HG02973 (cell line): Measurements from ENCODE around the gene FAM3A.
A peak's percentile ranks its signal among the peaks of the same experiment; 100 is the strongest.

Experiments used
- ATAC-seq: cut with Tn5 transposase; IDR thresholded peaks from one replicate; pipeline ENCODE4 v1.9.1; 2021; ENCODE audit warnings: moderate library complexity; ENCODE audit not compliant: unreplicated experiment

Gene FAM3A

DNA sequence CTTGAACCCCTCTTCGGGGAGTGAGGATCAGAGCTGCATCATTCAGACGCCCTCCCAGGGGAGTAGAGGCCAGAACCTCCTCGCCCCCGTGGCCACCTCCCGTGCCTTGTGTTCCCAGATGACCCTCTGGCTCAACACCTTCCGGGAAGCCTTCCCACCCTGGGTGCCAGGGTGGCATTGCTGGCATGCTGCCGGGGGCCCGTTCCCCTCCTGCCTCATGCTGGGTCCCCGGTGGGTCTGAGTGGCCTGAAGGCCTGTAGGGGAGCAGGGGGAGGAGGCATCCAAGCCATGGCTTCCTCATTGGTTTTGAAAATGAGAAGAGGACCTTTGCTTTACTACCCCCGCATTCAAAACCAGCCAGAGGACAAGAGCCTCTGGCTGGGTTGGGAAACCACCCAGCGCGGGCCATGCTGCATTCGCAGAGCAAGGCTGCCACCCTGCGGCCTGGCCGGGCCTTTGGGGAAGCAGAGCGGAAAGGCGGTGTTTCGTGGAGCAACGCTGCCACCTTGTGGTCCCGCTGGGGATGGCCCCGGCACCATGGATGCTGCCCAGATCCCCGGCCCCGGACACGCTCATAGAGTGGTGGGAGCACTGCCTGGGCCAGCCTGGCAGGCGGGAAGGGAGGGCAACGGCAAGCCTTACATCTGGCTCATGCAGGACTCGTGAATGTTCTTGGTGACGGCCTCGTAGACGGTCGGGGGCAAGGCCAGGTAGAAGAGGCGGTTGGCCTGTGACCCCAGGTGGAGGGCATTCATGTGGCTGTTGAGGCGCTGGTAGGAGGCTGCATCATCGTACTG is 18.7 kb upstream of the FAM3A start:
- ATAC-seq: peak; percentile 76

DNA sequence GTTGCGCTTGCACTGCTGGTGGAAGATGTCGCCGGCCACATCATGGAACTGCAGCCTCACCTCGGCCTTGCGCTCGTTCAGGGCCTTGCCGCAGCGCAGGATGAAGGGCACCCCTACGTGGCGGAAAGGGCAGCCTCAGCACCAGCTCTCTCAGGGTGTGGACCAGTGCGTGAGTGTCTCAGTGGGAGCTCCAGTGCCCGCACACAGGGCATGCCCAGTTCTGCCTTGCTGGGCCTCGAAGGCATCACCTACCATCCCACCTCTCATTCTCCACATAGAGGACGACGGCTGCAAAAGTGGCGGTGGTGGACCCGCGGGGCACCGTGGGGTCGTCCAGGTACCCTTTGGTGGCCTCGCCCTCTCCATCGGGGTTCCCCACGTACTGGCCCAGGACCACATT is 16.7 kb upstream of the FAM3A start:
- no peak for ATAC-seq

DNA sequence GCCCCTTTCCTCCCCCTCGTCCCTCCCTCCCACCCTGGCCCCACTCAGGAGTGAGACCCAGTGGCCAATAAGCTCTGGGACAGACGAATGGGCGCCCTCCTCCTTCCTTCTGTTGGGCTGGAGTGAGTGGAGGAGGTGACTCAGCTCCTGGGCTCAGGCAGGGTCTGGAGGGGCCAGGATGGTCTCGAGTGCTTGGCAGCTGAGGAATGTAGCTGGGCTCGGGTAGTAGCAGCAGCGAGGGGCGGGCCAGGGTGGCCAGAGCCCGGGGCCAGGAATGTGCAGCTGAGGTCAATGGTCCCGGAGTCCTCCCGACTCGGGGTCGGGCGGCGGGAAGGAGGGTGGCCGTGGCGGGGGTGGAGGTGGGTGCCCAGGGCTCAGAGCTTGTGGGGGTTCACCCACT is 15.6 kb upstream of the FAM3A start:
- ATAC-seq: no peak

DNA sequence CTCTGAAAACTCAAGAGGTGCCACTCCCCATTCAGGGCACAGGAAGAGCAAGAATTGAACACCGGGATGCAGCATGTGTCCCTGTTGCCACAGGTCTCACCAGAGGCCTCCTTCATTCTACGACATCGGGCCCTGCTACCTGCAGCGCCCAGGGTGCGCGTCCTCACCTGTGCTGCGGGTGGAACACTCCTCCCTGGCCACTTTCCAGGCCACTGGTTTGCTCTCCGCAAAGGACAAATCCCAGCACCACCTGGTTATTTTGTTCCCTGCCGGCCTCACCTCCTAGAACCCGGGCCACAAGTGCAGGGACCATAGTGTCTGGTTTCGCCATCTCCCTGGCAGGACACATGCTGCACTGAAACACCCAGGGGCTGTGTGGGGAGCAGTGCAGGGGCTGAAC is 14.3 kb upstream of the FAM3A start:
- ATAC-seq: no peak

DNA sequence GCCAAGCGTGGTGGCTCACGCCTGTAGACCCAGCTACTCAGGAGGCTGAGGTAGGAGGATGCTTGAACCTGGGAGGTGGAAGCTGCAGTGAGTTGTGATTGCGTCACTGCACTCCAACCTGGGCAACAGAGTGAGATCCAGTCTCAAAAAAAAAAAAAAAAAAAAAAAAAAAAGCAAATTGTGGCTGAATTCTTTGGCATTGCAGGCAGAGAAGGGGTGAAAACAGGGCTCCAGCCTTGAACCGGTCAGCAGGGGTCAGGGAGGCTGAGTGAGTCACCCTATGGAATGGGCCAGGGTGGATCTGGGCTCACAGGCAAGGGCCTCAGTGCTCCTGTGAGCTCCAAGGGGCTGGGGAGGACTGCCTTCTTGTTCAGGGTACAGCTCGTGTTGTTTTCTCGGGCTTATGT is 13.2 kb upstream of the FAM3A start:
- ATAC-seq: no peak

- peak; percentile 84 for ATAC-seq
These were observed 11.1 kb upstream of the FAM3A start for GRCh38 chrX:154526901-154527675.

DNA sequence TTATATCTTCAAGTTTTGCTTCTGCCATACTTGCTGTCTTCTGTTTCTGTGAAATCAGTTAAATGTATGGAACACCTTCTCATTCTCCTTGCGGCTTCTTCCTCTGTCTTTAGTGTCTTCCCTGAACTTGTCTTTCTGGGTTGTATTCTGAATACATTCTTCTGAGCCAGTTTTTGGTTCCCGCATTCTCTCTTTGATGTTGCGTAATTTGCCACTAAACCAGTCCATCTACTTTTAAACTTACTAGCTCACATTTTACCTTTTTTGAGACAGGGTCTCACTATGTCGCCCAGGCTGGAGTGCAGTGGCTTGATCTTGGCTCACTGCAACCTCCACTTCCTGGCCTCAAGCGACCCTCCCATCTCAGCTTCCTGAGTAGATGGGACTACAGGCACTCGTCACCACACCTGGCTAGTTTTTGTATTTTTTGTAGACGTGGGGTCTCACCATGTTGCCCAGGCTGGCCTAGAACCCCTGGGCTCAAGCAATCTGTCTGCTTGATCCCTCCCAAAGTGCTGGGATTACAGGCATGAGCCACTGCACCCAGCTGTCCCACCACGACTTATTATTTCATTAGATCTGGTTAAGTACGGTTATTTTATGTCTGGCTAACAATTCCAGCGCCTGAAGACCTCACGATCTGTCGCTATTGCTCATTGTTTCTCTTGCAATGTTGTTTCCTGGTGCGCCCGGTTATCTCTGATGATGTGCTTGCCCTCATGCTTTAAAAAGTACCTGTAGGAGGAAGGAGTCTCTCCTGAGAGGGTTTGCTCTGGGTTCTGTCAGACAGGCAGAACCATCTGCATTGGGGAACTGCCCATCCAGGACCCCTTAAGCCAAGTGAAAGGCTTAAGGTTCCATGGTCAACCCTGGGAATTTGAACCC is 9.8 kb upstream of the FAM3A start:
- no peak for ATAC-seq

GRCh38 chrX:154519389-154519788 is 3.4 kb upstream of the FAM3A start:
- ATAC-seq: no peak

- no peak for ATAC-seq
These were observed 1.2 kb upstream of the FAM3A start for GRCh38 chrX:154517101-154517781.

DNA sequence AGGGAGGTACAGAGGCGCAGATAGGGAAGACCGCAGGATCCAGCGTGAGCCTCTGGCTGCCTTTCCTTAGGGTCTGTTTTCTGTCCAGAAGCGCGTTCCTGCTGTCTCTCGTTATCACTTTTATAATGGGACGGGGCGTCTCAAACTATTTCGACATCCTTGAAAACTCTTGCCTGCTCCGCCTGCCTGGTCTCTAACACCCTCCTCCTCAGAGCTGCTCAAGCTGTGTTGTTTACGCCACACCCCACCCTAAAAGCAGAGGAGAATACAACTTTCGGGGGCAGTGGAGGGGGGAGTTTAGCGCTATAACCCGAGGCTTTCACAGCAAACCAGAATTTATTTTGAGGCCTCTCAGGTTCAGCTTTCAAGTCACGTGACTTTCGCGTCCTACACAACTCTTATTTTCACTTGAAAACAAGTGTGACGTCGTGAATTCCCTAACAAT is 646 bp upstream of the FAM3A start:
- ATAC-seq: no peak

DNA sequence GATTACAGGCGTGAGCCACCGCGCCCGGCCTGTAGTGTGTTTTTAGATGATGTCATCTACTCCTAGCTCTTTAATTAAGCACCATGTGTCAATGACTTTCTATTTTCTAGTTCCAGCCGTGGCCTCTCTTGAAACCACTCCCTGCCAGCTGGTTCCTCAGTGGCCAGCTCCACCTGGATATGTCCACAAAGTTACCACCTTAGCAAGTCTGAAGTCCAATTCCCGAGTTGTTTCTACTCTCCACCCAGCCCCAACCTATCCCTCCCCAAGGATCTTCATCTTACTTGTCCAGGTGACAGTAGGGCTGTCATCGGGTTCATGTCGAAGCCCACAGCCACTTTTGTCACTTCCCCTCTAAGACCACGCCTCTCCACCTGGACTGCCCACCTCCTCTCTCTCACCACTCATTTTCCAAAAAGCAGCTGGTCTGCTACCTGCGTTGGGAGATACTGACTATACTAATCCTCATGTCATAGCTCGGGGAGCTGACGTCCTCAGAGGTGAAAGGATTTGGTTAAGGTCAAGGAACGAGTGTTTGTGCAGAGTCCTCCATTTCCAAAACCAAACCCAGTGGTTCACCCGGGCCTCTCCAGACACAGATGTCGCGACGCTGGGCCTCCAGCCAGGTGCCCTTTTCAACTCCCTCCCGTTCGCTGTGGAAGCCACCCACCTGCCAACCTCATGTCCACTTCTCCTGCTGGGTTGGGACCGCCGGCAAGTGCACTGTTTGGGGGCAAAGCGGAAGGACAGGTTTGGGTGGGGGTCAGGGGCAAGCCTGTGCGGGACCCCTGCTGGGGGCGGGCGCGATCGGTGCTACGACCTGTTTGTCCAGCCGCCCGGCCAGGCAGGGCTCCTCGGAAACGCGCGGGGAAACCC is 704 bp downstream of the FAM3A start:
- ATAC-seq: peak; percentile 35

DNA sequence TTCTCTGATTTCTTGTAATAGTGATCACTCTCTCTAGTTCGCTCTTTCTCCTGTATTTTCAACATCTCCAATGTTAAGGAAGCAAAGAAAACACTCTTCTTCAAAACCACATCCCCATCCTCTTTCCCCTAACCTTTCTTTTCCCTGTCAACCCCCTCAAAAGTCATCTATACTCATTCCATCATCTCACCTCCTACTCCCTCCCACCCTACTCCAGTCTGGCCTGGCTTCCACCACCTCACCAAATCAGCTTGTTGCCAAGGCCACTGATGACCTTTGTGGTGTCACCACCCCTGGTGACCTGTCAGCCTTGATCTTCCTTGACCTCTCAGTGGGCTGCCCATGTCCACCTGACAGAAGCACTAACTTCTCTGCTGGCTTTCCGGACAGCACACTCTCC is 2.3 kb downstream of the FAM3A start:
- ATAC-seq: no peak

- no peak for ATAC-seq
These were observed 3.0 kb downstream of the FAM3A start for GRCh38 chrX:154512879-154513553.

DNA sequence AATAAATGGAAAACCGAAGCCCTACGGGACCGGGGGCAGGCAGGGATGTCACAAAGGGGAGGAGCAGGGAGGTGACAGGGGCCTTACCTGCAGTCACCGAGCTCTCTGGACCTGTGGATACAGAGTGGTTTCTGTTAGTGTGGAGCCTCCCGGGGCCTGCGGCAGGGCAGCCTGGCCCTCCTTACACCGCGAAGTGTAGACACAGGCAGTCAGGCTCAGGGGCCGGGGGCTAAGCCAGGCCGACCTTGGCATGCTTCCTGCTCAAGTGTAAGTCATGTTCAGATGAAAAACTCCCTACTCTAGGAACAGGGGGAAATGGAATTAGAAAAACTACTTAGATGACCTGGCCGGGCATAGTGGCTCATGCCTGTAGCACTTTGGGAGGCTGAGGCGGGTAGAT is 4.3 kb downstream of the FAM3A start:
- ATAC-seq: no peak

DNA sequence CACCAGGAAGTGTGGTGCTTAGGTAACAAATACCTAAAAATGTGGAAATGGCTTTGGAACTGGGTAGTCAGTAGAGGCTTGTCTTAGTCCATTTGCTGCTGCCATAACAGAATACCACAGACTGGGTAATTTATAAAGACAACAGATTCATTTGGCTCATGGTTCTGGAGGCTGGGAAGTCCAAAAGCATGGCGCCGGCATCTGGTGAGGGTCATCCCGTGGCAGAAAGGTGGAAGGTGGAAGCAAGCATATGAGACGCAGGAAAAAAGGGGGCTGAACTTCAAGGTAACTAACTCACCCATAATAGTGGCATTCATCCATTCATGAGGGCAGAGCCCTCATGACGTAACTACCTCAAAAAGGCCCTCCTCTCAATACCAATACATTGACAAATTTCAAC is 6.6 kb downstream of the FAM3A start:
- no peak for ATAC-seq

- ATAC-seq: no peak
These were observed 7.7 kb downstream of the FAM3A start for GRCh38 chrX:154508384-154508745.

DNA sequence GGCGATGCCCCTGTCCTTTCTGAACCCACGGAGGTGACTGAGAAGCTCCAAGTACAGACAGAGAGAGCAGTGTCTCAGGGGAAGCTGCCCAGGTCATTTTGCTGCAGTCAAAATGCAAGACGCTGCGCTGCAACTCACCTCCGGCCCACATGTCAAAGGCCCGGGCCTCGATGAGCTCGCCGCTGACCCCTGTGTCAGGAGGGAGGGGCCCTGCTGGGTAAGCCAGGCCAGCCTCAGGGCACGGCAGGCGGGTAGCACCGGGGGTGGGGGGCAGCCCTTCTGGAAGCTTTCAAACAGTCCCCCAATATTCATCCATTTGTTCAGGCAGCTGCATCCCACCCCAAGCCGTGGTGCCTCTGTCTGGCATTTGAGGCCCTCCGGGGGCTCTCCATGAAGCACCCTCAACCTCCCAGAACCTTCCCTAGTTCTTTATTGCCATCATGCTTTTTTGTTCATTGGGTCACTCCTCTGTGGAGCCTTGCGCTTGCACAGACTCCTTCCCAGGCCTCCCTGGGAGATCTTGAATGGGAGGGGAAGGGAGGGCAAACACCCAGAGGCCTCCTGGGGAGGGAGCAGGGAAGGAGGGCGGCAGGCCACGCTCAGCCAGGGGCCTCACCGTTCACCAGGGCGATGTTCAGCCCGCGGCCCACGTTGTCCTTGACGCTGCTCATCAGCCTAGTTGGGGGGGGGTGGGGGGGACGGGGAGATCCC is 8.2 kb downstream of the FAM3A start:
- ATAC-seq: no peak

DNA sequence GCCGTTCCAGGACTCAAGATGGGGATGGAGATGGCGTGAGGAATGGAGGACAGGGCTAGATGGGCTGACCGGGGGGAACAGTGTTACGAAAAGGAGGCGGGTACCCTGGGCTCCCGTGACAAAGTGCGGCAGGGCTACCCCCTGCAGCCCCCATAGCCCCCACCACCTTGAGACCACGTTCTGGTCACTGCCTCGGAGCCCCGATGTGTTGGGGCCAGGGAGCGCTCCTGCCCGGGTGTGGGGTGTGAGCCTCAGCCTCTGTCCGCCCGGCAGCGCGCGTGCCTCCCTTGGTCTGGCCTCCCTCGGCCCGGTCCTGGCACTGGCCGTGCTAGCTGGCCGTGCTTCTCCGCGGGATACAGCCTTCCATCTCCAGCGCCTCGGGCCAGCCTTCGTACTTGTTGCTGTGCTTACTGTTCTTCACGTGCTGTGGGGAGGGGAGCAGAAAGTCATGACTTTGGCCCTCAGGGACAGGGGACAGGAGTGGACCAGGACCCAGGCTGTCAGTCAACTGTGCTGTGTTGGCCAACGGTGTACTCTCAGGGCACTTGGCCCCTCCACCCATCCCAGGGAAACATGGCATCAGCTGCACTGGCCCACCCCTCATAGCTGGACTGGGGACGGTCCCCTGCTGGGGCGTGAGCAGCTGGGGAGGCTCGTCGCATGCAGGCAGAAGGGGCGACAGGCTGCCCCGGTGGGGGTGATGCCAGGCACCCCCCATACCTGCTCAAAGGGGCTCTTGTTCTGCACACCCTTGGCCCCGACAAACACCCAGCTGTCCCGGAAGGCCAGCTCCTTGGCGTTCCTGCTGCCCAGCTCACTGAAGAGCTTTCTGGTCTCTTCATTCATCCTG is 9.3 kb downstream of the FAM3A start:
- no peak for ATAC-seq
